Measurements from ENCODE around the gene LCE1C.

Gene LCE1C

GRCh38 chr1:152759453-152760173, 46.8 kb downstream of the LCE1C start:
- no peak for DNase-seq

- no peak for DNase-seq
Measured at GRCh38 chr1:152758636-152759035, 47.8 kb downstream of the LCE1C start.

GRCh38 chr1:152757747-152758146, 48.7 kb downstream of the LCE1C start, which contains the start of gene KPRP:
Gene KPRP, plus strand, starts transcription at chr1:152758025. Its CDS starts 1,564 bp downstream, at chr1:152759589.
- DNase-seq = no peak

GRCh38 chr1:152756872-152757271, 49.6 kb downstream of the LCE1C start:
- DNase-seq = no peak
